ENCODE data around the gene CCIN. TPM values are rescaled to one million over a fixed set of nuclear protein-coding genes. Genes with fewer than 3 reads are reported as not detected.
A peak's percentile ranks its signal among the peaks of the same experiment; 100 is the strongest.

The CCIN gene
- total and polyA plus RNA-seq, 2 of the 13 experiments (the other 11 are each of a cell fraction or from before 2014, with no cell fraction given) = not detected

- TF ChIP-seq ZNF142 (CRISPR knock-in tag; IDR thresholded peaks at IDR 0.05) = peak; percentile 81; the same call in 1 of the 2 replicates
- 0 out of 2 replicates have a peak, but pooled peaks have one; percentile 82 for TF ChIP-seq ZNF552 (CRISPR knock-in tag; IDR thresholded peaks at IDR 0.05; ENCODE audit: borderline replicate concordance)
- no peak for TF ChIP-seq ATRX (CRISPR knock-in tag; IDR thresholded peaks at IDR 0.05; ENCODE audit: borderline replicate concordance)
- TF ChIP-seq NONO (IDR thresholded peaks at IDR 0.05) = no peak
- TF ChIP-seq NONO (CRISPR knock-in tag; conservative IDR thresholded peaks at IDR 0.05) = peak; percentile 75
- TF ChIP-seq MED1 (CRISPR knock-in tag; IDR thresholded peaks at IDR 0.05) = peak; percentile 66
- TF ChIP-seq ISL2 (CRISPR knock-in tag; IDR thresholded peaks at IDR 0.05) = peak; percentile 73; the same call in 1 of the 2 replicates
- no peak for TF ChIP-seq EEA1 (CRISPR knock-in tag; IDR thresholded peaks at IDR 0.05; ENCODE audit: borderline replicate concordance)
- TF ChIP-seq ZNF383 (CRISPR knock-in tag; IDR thresholded peaks at IDR 0.05; ENCODE audit: borderline replicate concordance) = 0 out of 2 replicates have a peak, but pooled peaks have one; percentile 81
- TF ChIP-seq ZNF281 (CRISPR knock-in tag; IDR thresholded peaks at IDR 0.05; ENCODE audit: borderline replicate concordance) = peak; percentile 10; the same call in 1 of the 2 replicates
- TF ChIP-seq ATM (IDR thresholded peaks at IDR 0.05; ENCODE audit: borderline replicate concordance) = no peak
- peak; percentile 85 for TF ChIP-seq ZNF274 (CRISPR knock-in tag; IDR thresholded peaks at IDR 0.05)
- no peak for TF ChIP-seq FOXA1 (IDR thresholded peaks at IDR 0.05)
- no peak for TF ChIP-seq FOXA1 (CRISPR knock-in tag; IDR thresholded peaks at IDR 0.05)
- TF ChIP-seq MAF1 (CRISPR knock-in tag; IDR thresholded peaks at IDR 0.05; ENCODE audit: borderline replicate concordance) = peak; percentile 81
- peak; percentile 86 for TF ChIP-seq YEATS2 (CRISPR knock-in tag; IDR thresholded peaks at IDR 0.05; ENCODE audit: borderline replicate concordance)
- 0 out of 2 replicates have a peak, but pooled peaks have one; percentile 31 for TF ChIP-seq IRX3 (CRISPR knock-in tag; IDR thresholded peaks at IDR 0.05; ENCODE audit: borderline replicate concordance, low read depth)
- no peak for TF ChIP-seq MTF2 (CRISPR knock-in tag; IDR thresholded peaks at IDR 0.05; ENCODE audit: borderline replicate concordance)
- peak; percentile 25 for TF ChIP-seq SRF (IDR thresholded peaks at IDR 0.05; ENCODE audit: low read depth, low read length)
- no peak for TF ChIP-seq ZNF549 (CRISPR knock-in tag; IDR thresholded peaks at IDR 0.05)
These were observed 21.5 kb downstream of the CCIN start, which contains the start of gene CLTA (continued) for GRCh38 chr9:36190388-36191289.

Data from HepG2 (cell line).